AG04450 (cell line): ENCODE results near the gene ASB10. TPM values are rescaled to one million over a fixed set of nuclear protein-coding genes. Genes with fewer than 3 reads are reported as not detected.

Experiments
- CTCF ChIA-PET: fragments of 300-600, 350-600 bp; formaldehyde crosslinking; extraction: SDS; loops from one replicate; lab custom pipeline; 2022; ENCODE audit warnings: antibody characterized with exemption, inconsistent platforms; lab: Charles Lee
- POLR2A ChIA-PET: fragments of 350-600 bp; formaldehyde crosslinking; extraction: SDS; loops from one replicate; lab custom pipeline; 2021; ENCODE audit warnings: antibody characterized with exemption, inconsistent platforms; lab: Yijun Ruan, JAX
- DNase-seq: peaks from one replicate; pipeline ENCODE4 v3.0.0-alpha.2; 2011; ENCODE audit warnings: low read depth, low spot score
- H3K27ac ChIP-seq: one replicate; pipeline ENCODE4 v1.5.1; 2012; ENCODE audit warnings: low read depth, low read length, control low read depth
- H3K27me3 ChIP-seq: one replicate; pipeline ENCODE4 v1.6.0; 2012; ENCODE audit warnings: low read length; ENCODE audit not compliant: control insufficient read depth, insufficient read depth
- H3K4me3 ChIP-seq: 2 replicates; pipeline ENCODE4 v1.5.1; 2011; ENCODE audit warnings: mild to moderate bottlenecking, low read depth, low read length, control low read depth
- H3K9me3 ChIP-seq: 2 replicates; pipeline ENCODE4 v1.5.1; 2012; ENCODE audit warnings: low read length; ENCODE audit not compliant: control insufficient read depth, insufficient read depth
- CTCF ChIP-seq: IDR thresholded peaks from 2 replicates; pipeline ENCODE4 v1.5.1; 2011; ENCODE audit warnings: low read depth, low read length, control low read depth, inconsistent platforms
- polyA plus RNA-seq: library from polyadenylated mRNA; depleted of rRNA; stranded (reverse); fragments of >200 nt; gene quantifications from 2 replicates; pipeline ENCODE4 v1.2.3, GENCODE V29; 2011

Gene ASB10
- polyA plus RNA-seq, 1 experiment = not detected

GRCh38 chr7:151133266-151133985, 53.6 kb downstream of the ASB10 start:
- DNase-seq = no peak
- no peak overlapping the region for H3K4me3 ChIP-seq
- no peak overlapping the region for H3K27ac ChIP-seq
- TF ChIP-seq CTCF = no peak
- H3K27me3 ChIP-seq = no peaks in the 10 kb centered on the region
- CTCF ChIA-PET = no interaction called here
- POLR2A ChIA-PET = no interaction called here
- H3K9me3 ChIP-seq = no peaks in the 10 kb centered on the region

GRCh38 chr7:151132461-151133205, 54.4 kb downstream of the ASB10 start:
- H3K9me3 ChIP-seq = no peaks in the 10 kb centered on the region
- H3K4me3 ChIP-seq = no peak overlapping the region
- H3K27ac ChIP-seq = no peak overlapping the region
- DNase-seq = no peak
- no peak for TF ChIP-seq CTCF
- ChIA-PET CTCF (no interaction called here), POLR2A (no interaction called here)
- no peaks in the 10 kb centered on the region for H3K27me3 ChIP-seq

GRCh38 chr7:151131592-151132293, 55.3 kb downstream of the ASB10 start:
- Histone ChIP-seq H3K27ac (no peak overlapping the region), H3K9me3 (no peaks in the 10 kb centered on the region), H3K27me3 (no peaks in the 10 kb centered on the region), H3K4me3 (no peak overlapping the region)
- POLR2A ChIA-PET = no interaction called here
- TF ChIP-seq CTCF = no peak
- DNase-seq = no peak
- CTCF ChIA-PET = interaction anchor here (0.8 kb wide), 1 partner anchor 38 kb away, joined by 3 read pairs; no protein-coding TSS in a partner anchor

GRCh38 chr7:151131224-151131591, 55.8 kb downstream of the ASB10 start:
- Histone ChIP-seq H3K4me3 (no peak overlapping the region), H3K27ac (no peak overlapping the region), H3K9me3 (no peaks in the 10 kb centered on the region), H3K27me3 (no peaks in the 10 kb centered on the region)
- no peak for TF ChIP-seq CTCF
- no peak for DNase-seq
- CTCF ChIA-PET = interaction anchor here (0.8 kb wide), 1 partner anchor 39 kb away, joined by 3 read pairs; no protein-coding TSS in a partner anchor
- POLR2A ChIA-PET = no interaction called here
